ENCODE results near the gene ADD3.

ADD3 gene

GRCh38 chr10:109994711-109995577 is 12.8 kb upstream of the ADD3 start:
- no peak for DNase-seq
- Histone ChIP-seq H3K4me3 (ENCODE audit: low read depth, low read length) (no peak overlapping the region), H3K27ac (no peak overlapping the region), H3K9me3 (ENCODE audit: severe bottlenecking) (no peaks in the 10 kb centered on the region), H3K36me3 (no peaks in the 10 kb centered on the region), H3K27me3 (ENCODE audit: insufficient read depth, low read depth, severe bottlenecking) (no peaks in the 10 kb centered on the region)
- TF ChIP-seq CTCF (IDR thresholded peaks at IDR 0.05; ENCODE audit: low read depth, low read length): no peak

GRCh38 chr10:109995595-109995994 is 12.2 kb upstream of the ADD3 start:
- Histone ChIP-seq H3K27me3 (ENCODE audit: insufficient read depth, low read depth, severe bottlenecking) (no peaks in the 10 kb centered on the region), H3K4me3 (ENCODE audit: low read depth, low read length) (no peak overlapping the region), H3K9me3 (ENCODE audit: severe bottlenecking) (no peaks in the 10 kb centered on the region), H3K27ac (no peak overlapping the region), H3K36me3 (no peaks in the 10 kb centered on the region)
- no peak for TF ChIP-seq CTCF (IDR thresholded peaks at IDR 0.05; ENCODE audit: low read depth, low read length)
- DNase-seq: no peak

- TF ChIP-seq CTCF (IDR thresholded peaks at IDR 0.05; ENCODE audit: low read depth, low read length): no peak
- DNase-seq: no peak
- Histone ChIP-seq H3K4me3 (ENCODE audit: low read depth, low read length) (no peak overlapping the region), H3K9me3 (ENCODE audit: severe bottlenecking) (no peaks in the 10 kb centered on the region), H3K27me3 (ENCODE audit: insufficient read depth, low read depth, severe bottlenecking) (no peaks in the 10 kb centered on the region), H3K36me3 (no peaks in the 10 kb centered on the region), H3K27ac (no peak overlapping the region)
Measured at GRCh38 chr10:109996225-109996624, 11.6 kb upstream of the ADD3 start.

- Histone ChIP-seq H3K9me3 (ENCODE audit: severe bottlenecking) (no peaks in the 10 kb centered on the region), H3K4me3 (ENCODE audit: low read depth, low read length) (no peak overlapping the region), H3K36me3 (no peaks in the 10 kb centered on the region), H3K27ac (no peak overlapping the region), H3K27me3 (ENCODE audit: insufficient read depth, low read depth, severe bottlenecking) (no peaks in the 10 kb centered on the region)
- no peak for TF ChIP-seq CTCF (IDR thresholded peaks at IDR 0.05; ENCODE audit: low read depth, low read length)
- no peak for DNase-seq
Measured at GRCh38 chr10:109996766-109997171, 11.0 kb upstream of the ADD3 start.

GRCh38 chr10:109997233-109997632 is 10.6 kb upstream of the ADD3 start:
- no peak for TF ChIP-seq CTCF (IDR thresholded peaks at IDR 0.05; ENCODE audit: low read depth, low read length)
- no peak for DNase-seq
- H3K36me3 ChIP-seq: no peaks in the 10 kb centered on the region
- H3K9me3 ChIP-seq (ENCODE audit: severe bottlenecking): no peaks in the 10 kb centered on the region
- H3K27ac ChIP-seq: no peak overlapping the region
- no peak overlapping the region for H3K4me3 ChIP-seq (ENCODE audit: low read depth, low read length)
- H3K27me3 ChIP-seq (ENCODE audit: insufficient read depth, low read depth, severe bottlenecking): no peaks in the 10 kb centered on the region

- Histone ChIP-seq H3K27me3 (ENCODE audit: insufficient read depth, low read depth, severe bottlenecking) (no peaks in the 10 kb centered on the region), H3K9me3 (ENCODE audit: severe bottlenecking) (no peaks in the 10 kb centered on the region), H3K4me3 (ENCODE audit: low read depth, low read length) (no peak overlapping the region), H3K36me3 (no peaks in the 10 kb centered on the region), H3K27ac (no peak overlapping the region)
- TF ChIP-seq CTCF (IDR thresholded peaks at IDR 0.05; ENCODE audit: low read depth, low read length): no peak
- DNase-seq: no peak
Measured at GRCh38 chr10:109998513-109998912, 9.3 kb upstream of the ADD3 start.
